Measurements from ENCODE around the gene ADORA1.

Gene ADORA1

DNA sequence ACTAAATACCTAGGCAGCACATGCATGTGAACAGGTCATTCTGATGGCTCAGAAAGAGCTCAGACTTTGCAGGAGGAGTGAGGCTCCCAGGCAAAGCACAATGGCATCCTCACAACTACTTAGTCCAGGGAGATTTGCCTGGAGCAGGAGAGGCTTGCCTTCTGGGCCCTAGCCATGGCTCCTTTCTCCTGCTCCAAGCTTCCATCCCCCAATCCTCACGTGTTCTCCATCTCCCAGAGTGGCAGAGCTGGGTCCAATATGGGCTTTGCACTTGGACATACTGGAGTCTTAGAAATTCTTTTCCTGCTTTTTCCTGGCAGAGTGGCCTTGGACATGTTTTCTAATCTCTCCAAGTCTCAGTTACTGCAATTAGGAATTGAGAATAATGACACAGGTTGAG lies 32.3 kb downstream of the ADORA1 start:
- peak; percentile 31 for DNase-seq

DNA sequence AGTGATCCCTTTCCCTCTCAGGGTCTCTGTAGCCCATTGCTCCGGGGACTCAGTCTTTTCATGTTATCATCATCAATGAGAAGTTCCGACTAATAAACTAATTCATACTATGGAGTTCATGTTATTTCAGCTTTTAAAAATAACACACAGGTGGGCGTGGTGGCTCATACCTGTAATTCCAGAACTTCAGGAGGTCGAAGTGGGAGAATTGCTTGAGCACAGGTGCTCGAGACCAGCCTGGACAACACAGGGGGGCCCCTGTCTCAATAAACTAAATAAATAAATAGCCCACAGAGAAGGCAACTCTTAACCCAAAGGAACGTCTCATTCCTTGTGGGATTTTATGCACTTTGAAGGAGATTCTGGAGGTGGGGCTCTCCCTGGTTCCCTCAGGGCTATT lies 33.6 kb downstream of the ADORA1 start:
- DNase-seq, result no peak

DNA sequence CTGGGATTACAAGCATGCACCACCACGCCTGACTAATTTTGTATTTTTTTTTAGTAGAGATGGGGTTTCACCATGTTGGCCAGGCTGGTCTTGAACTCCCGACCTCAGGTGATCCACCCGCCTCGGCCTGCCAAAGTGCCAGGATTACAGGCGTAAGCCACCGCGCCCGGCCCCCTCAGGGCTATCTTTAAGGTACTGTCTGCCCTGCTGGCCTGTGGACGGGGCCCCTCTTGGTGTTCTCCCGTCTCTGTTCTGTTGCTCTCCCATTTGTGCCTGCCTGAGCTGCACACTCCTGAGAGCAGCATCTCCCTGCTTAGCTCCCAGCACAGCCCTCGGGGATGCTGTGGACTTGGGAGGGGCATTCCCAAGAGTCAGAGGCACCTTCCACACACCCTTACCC lies 34.2 kb downstream of the ADORA1 start:
- no peak for DNase-seq

DNA sequence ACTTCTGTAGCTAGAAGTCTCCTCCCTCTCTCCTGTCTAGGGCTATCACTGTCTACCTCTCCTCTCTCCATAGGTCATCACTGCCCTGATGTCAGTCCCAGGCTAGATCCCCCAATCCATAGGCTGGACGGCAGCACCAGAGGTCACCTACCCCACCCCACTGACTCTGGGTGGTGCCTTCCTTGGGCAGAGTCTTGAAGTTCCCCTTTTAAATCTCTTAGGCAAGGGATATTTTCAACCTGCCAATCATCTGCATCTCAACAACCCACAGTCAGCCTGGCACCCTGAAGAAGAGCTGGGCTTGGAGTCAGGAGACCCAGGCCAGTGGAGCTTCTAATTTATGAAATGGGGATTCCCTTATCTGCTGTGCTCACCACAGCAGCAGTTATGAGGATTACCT lies 34.9 kb downstream of the ADORA1 start:
- no peak for DNase-seq

DNA sequence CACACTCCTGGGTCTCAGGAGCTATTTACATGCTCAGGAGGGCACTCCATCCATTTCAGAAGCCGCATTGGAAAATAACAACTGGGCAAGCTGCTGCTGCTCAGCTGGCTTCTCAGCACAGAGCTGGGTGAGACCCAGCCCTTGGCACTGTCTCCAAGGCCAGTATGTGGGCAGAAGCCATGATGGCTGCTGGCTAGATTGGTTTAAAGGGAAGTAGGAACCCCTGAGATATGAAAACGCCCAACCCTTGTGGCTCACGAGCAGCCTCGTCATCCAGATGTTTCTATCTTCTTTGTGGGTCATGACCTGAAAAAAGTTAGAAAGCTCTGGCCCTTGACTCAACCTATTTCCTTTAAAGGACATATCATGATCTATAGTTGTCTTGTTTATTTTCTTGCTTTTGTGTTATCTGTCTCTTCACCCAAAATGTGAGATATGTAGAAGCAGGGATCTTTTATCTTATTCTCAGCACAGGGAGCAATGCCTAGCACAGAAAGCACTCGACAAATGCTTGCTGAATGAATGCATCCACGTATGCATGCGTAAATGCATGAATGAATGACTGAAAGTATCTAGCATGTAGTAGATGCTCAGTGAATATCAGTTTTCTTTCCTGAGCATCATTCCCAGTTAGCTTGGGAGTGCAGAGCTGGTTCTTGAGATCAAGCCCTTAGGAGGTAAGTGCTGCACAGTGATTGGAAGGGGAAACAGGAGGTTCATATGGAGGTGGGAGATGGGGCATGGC lies 36.5 kb downstream of the ADORA1 start:
- peak; percentile 60 for DNase-seq

DNA sequence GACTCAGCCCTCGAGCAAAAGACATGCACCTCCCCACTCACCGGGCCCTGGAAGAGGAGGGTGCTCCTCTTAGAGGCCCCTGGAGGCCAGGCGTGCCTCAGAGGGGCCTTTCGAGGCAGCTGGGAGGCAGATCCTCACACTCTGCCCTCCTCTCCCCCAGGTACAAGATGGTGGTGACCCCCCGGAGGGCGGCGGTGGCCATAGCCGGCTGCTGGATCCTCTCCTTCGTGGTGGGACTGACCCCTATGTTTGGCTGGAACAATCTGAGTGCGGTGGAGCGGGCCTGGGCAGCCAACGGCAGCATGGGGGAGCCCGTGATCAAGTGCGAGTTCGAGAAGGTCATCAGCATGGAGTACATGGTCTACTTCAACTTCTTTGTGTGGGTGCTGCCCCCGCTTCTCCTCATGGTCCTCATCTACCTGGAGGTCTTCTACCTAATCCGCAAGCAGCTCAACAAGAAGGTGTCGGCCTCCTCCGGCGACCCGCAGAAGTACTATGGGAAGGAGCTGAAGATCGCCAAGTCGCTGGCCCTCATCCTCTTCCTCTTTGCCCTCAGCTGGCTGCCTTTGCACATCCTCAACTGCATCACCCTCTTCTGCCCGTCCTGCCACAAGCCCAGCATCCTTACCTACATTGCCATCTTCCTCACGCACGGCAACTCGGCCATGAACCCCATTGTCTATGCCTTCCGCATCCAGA lies 37.7 kb downstream of the ADORA1 start:
- no peak for DNase-seq

DNA sequence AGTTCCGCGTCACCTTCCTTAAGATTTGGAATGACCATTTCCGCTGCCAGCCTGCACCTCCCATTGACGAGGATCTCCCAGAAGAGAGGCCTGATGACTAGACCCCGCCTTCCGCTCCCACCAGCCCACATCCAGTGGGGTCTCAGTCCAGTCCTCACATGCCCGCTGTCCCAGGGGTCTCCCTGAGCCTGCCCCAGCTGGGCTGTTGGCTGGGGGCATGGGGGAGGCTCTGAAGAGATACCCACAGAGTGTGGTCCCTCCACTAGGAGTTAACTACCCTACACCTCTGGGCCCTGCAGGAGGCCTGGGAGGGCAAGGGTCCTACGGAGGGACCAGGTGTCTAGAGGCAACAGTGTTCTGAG lies 38.3 kb downstream of the ADORA1 start:
- DNase-seq, result no peak

DNA sequence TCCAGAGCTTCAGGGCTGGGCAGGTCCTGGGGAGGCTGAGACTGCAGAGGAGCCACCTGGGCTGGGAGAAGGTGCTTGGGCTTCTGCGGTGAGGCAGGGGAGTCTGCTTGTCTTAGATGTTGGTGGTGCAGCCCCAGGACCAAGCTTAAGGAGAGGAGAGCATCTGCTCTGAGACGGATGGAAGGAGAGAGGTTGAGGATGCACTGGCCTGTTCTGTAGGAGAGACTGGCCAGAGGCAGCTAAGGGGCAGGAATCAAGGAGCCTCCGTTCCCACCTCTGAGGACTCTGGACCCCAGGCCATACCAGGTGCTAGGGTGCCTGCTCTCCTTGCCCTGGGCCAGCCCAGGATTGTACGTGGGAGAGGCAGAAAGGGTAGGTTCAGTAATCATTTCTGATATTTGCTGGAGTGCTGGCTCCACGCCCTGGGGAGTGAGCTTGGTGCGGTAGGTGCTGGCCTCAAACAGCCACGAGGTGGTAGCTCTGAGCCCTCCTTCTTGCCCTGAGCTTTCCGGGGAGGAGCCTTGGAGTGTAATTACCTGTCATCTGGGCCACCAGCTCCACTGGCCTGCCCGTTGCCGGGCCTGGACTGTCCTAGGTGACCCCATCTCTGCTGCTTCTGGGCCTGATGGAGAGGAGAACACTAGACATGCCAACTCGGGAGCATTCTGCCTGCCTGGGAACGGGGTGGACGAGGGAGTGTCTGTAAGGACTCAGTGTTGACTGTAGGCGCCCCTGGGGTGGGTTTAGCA lies 38.8 kb downstream of the ADORA1 start:
- DNase-seq, result no peak

DNA sequence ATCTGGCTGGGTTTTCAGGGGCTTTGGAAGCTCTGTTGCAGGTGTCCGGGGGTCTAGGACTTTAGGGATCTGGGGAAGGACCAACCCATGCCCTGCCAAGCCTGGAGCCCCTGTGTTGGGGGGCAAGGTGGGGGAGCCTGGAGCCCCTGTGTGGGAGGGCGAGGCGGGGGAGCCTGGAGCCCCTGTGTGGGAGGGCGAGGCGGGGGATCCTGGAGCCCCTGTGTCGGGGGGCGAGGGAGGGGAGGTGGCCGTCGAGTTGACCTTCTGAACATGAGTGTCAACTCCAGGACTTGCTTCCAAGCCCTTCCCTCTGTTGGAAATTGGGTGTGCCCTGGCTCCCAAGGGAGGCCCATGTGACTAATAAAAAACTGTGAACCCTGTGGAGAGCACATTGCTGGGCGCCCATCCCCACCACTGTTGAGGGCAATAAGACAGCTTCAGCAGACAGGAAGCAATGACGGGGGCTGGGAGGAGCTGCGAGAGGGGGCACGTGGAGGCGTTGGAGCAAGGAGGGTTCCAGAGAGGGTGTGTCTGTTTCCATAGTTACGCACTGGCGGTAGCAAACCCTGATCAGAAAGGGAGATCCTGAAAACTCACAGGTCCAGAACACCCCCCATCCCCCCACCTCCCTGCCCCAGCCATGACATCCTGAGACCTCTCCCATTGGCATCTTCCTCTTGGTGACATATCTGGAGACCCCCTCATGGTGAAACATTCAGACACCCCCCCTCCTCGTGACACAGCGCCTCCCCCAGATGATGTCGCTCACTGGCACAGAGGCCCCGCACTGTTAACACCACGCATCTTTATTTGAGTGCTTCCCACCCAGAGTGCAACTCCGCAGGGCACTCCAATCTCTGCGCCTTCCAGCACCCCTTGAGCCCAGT lies 39.7 kb downstream of the ADORA1 start:
- DNase-seq, result no peak

DNA sequence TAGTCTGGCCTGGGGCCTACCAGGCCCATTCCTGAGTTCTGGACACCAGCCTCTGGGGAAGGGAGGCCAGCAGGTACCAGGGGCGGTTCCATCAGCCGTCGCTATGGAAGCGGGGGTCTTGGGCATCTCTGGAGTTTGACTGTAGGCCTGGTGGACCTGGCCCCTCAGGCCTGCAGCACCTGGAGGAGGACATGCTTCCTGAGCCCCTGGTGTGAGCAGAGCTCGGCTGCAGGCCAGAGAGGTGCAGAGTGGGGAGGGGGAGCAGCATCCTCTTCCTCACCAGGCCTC lies 40.3 kb downstream of the ADORA1 start:
- DNase-seq, result no peak

DNA sequence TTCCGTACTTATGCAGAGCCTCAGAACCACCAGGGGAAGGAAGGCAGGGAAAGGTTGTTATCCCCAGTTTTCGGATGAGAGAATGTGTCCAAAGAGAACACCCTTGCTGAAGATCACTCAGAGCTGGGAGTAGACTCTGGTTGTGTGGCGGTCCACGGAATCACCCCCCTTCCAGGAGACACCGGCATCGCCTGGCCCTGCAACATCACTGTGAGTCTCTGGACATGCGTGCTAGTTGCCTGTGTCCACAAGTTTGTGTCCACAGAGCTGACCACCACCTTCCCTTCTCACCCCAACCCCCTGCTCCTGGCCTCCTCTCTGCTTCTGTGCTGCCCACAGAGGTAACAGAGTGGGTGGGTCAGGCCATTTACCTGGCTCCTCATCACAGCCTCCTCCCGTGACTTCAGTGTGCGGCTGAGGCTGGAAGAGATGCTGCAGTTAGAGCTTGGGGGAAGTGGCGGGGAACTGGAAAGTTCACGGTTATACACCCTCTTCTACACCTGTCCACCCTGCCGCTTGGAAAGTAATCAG lies 40.8 kb downstream of the ADORA1 start:
- no peak for DNase-seq

DNA sequence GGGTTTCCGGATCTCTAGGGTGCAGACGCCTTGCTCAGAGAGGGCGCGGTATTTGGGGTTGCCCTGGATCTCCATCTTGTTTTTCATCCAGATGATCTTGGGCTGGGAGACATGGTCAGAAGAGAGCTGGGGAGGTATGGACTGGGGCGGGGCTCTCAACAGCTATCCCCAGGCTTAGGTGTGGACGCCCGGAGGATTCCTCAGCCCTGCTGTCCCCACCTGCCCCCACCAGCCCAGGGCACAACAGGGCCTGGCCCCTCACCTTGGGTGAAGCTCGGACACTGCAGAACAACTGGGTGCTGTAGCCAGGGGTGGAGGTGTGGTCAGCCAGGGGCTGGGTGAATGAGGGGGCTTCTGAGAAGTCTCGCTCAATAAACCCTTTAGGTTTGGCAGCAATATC lies 41.5 kb downstream of the ADORA1 start:
- DNase-seq, result no peak

DNA sequence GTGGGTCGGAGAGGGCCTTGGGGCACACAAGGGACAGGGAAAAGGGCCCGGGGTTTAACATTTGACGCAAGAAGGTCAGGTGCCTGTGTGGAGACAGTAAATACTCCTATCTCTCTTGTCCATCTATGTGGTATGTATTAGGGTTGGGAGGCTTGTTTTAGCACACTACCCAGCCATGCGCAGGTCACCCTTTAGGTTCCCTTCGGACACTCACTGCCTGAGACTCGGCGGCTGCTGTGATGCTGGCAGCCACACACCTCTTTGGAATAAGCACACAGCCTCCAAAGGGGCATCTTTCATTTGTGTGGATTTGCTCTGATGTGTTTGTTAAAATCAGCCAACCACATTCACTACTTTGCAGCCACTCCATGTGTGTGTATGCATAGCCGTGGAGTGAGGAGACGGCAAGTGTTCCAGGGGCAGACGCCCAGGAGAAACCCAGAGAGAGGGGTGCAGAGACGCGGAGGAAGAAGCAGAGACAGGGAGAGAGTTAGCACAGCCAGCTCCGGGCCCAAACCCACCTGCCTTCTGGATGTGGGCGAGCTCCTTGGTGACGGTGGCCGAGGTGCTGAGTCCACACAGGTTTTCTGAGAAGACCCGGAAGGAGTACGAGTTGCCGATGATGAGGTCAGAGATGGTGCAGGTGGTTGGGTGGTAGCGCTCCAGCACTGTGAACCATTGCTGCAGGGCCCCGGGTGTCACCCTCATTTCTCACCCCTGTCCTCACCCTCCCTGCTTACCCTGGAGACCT lies 42.4 kb downstream of the ADORA1 start:
- no peak for DNase-seq

DNA sequence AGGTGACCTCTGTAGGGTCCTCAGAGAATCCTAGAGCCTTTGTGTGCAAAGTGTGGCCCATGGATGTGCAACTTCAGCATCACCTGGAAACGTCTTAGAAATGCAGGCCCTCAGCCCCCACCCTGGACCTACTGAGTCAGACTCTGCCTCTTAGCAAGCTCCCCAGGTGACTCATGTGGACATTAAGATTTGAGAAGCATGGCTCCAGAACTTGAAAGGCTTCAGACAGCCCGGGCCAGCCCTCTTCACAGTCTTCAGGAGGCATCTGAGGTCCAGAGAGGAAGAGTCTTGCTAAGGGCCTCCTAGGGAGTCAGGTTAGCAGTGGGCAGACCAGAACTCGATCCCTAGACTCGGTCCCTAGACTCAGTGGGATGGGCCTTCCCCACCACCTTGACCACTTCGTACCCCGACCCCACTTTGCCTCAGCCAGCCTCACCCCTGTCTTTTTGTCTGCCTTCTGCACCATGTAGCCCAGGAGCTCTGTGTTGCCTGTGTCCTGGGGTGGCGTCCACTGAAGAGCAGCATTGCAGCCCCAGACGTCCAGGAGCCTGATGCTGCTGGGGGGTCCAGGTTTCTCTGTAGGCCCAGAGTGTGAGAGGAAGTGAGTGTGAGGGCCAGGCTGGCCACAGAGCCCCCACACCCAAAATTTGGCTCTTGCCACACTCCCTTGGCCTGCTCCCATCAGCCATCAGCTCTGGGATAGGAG lies 43.3 kb downstream of the ADORA1 start:
- DNase-seq, result no peak

DNA sequence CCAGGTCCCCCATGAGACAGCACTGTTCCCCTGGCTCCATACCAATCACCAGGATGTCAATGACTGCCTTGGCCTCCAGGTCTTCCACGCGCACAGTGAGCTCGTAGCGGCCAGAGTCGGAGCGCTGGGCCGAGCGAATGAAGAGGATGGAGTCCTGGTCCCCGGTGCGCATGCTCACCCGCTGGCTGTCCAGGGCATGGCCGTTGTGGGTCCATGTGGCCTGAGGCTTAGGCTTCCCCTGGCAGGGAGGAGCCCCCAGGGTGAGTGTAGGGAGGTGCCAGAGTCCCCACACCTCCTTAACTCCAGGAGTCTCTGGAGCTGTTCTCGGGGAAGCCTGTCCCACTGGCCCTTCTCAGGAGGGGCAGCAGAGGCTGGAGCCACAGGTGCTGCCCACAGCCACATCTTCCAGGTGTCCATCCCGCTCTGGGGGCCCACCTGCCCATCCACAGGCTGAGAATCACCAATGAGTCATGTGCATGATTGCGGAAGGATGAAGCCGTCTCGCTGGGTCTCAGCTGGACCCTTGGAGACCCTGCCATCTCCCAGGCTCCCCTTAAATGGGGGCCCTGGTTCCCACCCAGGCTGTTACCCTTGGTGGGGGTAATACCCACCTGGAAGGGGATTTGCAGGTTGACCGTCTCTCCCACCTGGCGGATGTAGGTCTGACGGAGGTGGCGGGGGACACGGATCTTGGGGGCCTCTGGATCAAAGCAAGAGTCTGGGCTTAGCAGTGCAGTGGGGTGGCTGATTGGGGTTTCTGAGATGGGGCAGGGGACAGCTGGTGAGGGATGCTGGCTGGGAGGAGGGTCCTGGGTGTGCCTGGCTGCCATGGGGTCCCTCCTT lies 44.0 kb downstream of the ADORA1 start:
- DNase-seq, result no peak

DNA sequence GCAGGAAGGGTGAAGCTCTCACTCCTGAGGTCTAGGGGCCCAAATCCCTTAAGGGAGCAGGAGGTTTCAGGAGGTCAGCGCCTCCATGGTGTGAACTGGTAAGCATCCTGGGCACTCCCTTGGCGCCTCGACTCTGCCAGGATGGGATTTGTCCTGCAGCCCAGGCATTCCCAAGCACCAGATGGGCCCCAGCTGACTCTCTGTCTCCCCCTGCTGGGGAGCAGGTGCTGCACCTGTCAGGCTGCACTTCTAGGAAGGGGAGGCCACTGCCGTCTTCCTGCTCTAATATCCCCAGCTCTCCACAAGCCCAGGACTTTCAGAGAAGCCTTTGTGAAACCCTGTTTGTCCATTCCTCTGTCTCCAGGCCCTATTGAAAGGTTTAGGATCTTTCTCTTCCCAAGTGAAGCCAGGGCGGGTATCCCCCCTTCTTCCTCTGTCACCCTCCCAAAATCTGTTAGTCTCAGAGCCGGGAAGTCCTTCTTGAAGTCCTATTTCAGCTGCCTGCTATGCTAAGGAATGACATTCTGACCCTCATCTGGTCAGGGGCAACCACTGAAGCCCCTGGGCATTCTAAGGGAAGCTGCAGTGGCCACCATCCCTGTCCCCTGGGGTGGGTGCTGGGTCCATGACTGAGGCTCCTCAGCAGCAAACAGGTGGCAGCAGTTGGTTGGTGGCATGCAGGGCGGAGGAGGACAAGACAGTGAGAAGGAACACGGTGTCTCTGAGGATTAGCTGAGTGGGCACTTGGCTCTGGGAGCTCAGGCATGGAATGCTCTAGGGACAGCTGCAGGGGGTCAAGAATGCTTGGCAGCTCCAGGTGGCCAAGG lies 44.9 kb downstream of the ADORA1 start:
- DNase-seq, result peak; percentile 73

DNA sequence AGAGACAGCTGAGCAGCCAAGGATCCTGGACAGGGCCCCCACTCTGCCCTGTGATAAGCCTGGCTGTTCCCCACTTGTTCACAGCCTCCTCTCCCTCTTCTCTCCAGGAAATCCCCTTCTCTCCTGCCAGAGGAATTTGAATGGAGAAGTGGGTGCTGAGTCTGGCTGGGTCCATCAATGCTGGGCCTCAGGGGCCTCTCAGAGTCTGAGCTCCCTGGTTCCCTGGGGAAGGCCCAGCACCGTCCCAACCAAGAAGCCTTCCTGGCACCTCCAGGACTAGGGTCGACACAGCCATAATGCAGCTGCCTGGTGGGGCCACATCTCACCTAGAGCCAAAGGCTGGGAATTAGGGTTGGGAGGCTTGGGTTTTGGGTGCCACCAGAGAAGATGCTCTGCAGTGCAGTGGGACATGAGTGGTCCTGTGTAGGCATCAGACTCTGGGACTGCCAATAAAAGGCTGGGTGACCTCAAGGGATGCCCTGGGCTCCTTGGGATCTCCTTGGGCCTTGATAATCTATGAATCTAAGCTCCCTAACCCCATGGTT lies 45.6 kb downstream of the ADORA1 start:
- DNase-seq, result no peak

DNA sequence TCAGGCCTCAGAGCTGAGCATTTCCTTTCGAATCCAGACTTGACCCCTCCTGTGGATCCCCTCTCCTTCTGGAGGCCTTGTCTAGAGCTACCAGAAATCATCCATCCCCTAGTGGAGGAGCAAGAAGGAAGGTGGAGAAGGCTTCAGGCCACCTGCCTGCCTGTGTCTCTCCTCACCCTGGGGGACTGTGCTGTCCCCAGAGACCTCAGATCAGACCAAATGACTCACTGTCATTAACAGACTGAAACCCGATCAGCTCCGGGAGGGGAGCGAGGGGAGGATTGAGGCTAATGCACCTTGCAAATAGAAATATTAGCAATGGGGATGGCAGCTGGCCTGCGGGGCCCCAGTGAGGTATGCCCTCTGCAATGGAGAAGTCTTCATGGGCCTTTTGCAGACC lies 46.0 kb downstream of the ADORA1 start:
- DNase-seq, result no peak

DNA sequence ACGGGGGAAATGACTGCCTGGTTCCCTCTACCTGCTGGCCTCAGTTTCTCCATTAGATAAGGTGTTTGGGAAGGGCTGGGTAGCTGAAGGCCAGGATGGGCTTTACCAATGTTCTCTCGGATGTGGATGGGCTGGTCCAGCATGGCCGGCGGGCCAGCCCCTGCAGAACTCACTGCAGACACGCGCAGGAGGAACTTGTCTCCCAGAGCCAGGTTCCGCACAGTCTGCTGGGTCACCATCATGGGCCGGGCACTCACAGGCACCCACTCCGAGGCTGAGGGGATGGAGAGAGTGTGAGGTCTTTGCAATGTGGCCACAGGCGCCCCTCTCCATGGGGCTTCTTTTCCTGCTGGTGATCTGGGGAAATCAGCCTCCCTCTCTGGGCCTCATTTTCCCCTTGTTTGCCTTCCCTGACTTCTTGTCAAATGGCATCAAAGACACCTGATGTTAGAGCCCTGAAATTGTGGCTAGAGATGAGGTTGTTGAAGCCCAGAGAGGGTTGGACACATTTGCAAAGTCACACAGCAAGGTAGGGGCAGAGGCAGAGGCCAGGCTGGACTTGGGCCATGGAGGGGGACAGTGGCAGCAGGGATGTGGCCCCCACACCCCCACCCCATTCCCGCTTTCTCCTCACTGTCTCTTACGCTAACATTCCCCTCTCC lies 46.9 kb downstream of the ADORA1 start:
- DNase-seq, result no peak
